ENCODE results near the gene CFD. TPM values are rescaled to one million over a fixed set of nuclear protein-coding genes. Genes with fewer than 3 reads are reported as not detected.
"Not testable (repeated sequence)": the region's sequence is repeated elsewhere in the genome, so short reads cannot be mapped to it uniquely, and the experiment has no call there.

The CFD gene
- total RNA-seq, 1 donor from 2014 or later = 5.2 TPM

- H3K4me3 ChIP-seq (ENCODE audit: low read depth, low read length) = no peak overlapping the region
- no peak for DNase-seq (ENCODE audit: low read depth)
- TF ChIP-seq CTCF (conservative IDR thresholded peaks at IDR 0.05; ENCODE audit: low read depth, low read length) = no peak
These were observed 9.1 kb upstream of the CFD start for GRCh38 chr19:850221-850978.

GRCh38 chr19:850979-851335, 8.5 kb upstream of the CFD start:
- H3K4me3 ChIP-seq (ENCODE audit: low read depth, low read length) = no peak overlapping the region
- no peak for TF ChIP-seq CTCF (conservative IDR thresholded peaks at IDR 0.05; ENCODE audit: low read depth, low read length)
- no peak for DNase-seq (ENCODE audit: low read depth)

DNA sequence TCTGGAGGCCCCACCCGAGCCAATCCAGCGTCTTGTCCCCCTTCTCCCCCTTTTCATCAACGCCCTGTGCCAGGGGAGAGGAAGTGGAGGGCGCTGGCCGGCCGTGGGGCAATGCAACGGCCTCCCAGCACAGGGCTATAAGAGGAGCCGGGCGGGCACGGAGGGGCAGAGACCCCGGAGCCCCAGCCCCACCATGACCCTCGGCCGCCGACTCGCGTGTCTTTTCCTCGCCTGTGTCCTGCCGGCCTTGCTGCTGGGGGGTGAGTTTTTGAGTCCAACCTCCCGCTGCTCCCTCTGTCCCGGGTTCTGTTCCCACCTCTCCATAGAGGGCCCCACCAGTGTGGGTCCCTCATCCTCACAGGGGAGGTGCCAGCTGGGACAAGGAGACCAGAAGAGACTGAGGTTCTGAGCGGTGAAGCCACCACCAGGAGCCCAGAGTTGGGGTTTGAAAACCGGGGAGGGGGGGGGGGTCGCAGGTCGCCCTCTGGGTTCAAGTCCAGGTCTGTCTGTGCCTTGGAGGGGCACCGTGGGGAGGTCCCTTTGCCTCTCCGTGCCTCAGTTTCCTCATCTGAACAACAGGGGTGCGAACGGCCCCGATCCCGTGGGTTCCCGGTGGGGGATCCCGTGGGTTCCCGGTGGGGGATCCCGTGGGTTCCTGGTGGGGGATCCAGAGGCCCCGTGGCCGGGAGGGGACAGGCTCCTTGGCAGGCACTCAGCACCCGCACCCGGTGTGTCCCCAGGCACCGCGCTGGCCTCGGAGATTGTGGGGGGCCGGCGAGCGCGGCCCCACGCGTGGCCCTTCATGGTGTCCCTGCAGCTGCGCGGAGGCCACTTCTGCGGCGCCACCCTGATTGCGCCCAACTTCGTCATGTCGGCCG, 7.1 kb upstream of the CFD start, which contains the start of gene ELANE:
TSS of gene ELANE (plus strand) at position 168 of the 878 bp plus-strand sequence. CDS start at position 194, 26 bp downstream.
- H3K4me3 ChIP-seq (ENCODE audit: low read depth, low read length) = no peak within 1 kb of the TSS
- TF ChIP-seq CTCF (conservative IDR thresholded peaks at IDR 0.05; ENCODE audit: low read depth, low read length) = no peak
- DNase-seq (ENCODE audit: low read depth) = no peak

DNA sequence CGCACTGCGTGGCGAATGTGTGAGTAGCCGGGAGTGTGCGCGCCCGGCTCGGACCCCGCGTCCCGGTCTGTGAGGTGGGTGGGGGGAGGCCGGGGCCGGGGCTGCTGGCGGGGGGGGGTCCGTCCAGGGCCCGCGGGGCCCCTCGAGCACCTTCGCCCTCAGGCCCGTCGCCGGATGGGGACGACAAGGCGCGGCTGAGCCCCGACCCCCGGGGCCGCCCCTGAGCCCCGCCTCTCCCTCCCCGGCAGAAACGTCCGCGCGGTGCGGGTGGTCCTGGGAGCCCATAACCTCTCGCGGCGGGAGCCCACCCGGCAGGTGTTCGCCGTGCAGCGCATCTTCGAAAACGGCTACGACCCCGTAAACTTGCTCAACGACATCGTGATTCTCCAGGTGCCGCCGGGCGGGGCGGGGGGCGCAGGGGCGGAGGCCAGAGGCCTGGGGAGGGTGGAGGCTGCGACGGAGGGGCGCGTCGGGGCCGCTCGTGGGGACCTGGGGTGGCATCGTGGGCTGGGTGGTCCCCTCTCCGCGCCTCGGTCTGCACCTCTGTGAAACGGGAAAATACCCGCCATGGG, 6.4 kb upstream of the CFD start:
- no peak for DNase-seq (ENCODE audit: low read depth)
- no peak for TF ChIP-seq CTCF (conservative IDR thresholded peaks at IDR 0.05; ENCODE audit: low read depth, low read length)
- H3K4me3 ChIP-seq (ENCODE audit: low read depth, low read length) = no peak overlapping the region

- not testable (repeated sequence) for H3K4me3 ChIP-seq (ENCODE audit: low read depth, low read length); DNase-seq (ENCODE audit: low read depth)
These were observed 5.7 kb upstream of the CFD start for GRCh38 chr19:853614-854220.

GRCh38 chr19:854549-854948, 4.9 kb upstream of the CFD start:
- DNase-seq (ENCODE audit: low read depth) = no peak
- no peak overlapping the region for H3K4me3 ChIP-seq (ENCODE audit: low read depth, low read length)
- TF ChIP-seq CTCF (conservative IDR thresholded peaks at IDR 0.05; ENCODE audit: low read depth, low read length) = no peak

GRCh38 chr19:855142-855541, 4.3 kb upstream of the CFD start:
- DNase-seq (ENCODE audit: low read depth) = no peak
- TF ChIP-seq CTCF (conservative IDR thresholded peaks at IDR 0.05; ENCODE audit: low read depth, low read length) = no peak

More at GRCh38 chr19:855142-855541, 4.3 kb upstream of the CFD start:
- H3K4me3 ChIP-seq (ENCODE audit: low read depth, low read length) = no peak overlapping the region
